WTC11 (cell line): ENCODE measurements around the gene OGA.

Experiments
- TF ChIP-seq, protein P1 (sequence below): fragments of 200-600 bp; IDR thresholded peaks from 2 replicates; pipeline ENCODE4 v1.8.0; 2022; ENCODE audit warnings: antibody characterized with exemption
- TF ChIP-seq, protein P2 (sequence below): sonication (generic); formaldehyde crosslinking; IDR thresholded peaks from 2 replicates; pipeline ENCODE4 v1.8.1; 2022; ENCODE audit warnings: low read depth, mild to moderate bottlenecking, moderate library complexity, missing genetic modification reagents, borderline replicate concordance
- TF ChIP-seq, protein P3 (sequence below): sonication (generic); formaldehyde crosslinking; IDR thresholded peaks from 2 replicates; pipeline ENCODE4 v1.8.1; 2023; ENCODE audit warnings: mild to moderate bottlenecking, missing genetic modification reagents, moderate library complexity

DNA sequence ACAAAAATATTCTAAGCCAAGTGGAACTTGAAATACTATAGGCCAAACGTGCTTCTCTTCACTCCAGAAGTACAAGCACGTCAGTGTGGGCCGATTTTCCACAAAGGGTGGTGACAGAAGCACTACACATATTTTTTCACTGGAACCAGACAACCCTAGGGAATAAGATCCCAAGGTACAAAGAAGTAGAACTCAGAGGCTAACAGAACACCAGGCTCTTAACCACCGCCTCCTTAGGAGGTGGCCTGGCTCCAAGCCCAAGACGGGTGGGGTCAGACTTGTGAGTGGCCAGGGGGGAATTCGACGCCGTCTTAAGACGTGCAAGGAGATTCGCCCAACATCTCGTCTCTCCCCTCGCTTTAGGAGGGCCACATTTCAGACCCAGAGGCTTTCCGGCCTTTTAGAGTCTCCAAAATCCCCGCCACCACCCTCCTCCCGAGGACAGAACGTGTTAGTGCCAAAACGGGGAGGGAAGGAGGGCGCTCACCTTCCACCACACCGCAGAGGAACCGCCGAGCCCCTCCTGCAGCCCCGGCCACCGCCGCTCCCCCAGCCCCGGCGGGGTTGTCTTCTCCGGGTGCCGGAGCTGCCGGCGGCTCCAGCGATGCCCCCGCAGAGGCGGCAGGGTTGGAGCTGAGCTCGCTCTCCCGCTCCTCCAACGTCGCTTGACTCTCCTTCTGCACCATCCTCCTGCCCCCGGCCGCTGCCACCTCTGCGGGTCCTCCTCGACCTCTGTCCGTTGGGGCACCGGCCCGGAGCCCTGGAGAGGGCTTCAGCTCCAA lies 716 bp downstream of the OGA start:
- TF ChIP-seq, protein P1, sequence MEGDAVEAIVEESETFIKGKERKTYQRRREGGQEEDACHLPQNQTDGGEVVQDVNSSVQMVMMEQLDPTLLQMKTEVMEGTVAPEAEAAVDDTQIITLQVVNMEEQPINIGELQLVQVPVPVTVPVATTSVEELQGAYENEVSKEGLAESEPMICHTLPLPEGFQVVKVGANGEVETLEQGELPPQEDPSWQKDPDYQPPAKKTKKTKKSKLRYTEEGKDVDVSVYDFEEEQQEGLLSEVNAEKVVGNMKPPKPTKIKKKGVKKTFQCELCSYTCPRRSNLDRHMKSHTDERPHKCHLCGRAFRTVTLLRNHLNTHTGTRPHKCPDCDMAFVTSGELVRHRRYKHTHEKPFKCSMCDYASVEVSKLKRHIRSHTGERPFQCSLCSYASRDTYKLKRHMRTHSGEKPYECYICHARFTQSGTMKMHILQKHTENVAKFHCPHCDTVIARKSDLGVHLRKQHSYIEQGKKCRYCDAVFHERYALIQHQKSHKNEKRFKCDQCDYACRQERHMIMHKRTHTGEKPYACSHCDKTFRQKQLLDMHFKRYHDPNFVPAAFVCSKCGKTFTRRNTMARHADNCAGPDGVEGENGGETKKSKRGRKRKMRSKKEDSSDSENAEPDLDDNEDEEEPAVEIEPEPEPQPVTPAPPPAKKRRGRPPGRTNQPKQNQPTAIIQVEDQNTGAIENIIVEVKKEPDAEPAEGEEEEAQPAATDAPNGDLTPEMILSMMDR = no peak
- TF ChIP-seq, protein P2, sequence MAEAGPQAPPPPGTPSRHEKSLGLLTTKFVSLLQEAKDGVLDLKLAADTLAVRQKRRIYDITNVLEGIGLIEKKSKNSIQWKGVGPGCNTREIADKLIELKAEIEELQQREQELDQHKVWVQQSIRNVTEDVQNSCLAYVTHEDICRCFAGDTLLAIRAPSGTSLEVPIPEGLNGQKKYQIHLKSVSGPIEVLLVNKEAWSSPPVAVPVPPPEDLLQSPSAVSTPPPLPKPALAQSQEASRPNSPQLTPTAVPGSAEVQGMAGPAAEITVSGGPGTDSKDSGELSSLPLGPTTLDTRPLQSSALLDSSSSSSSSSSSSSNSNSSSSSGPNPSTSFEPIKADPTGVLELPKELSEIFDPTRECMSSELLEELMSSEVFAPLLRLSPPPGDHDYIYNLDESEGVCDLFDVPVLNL = no peak
- TF ChIP-seq, protein P3, sequence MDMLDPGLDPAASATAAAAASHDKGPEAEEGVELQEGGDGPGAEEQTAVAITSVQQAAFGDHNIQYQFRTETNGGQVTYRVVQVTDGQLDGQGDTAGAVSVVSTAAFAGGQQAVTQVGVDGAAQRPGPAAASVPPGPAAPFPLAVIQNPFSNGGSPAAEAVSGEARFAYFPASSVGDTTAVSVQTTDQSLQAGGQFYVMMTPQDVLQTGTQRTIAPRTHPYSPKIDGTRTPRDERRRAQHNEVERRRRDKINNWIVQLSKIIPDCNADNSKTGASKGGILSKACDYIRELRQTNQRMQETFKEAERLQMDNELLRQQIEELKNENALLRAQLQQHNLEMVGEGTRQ = no peak
